SK-N-SH (cell line): Measurements from ENCODE around the gene ST6GALNAC5. TPM values are rescaled to one million over a fixed set of nuclear protein-coding genes. Genes with fewer than 3 reads are reported as not detected.

Source experiments
- CTCF ChIA-PET: fragments of 300-600, 350-600 bp; formaldehyde crosslinking; extraction: SDS; loops from one replicate; lab custom pipeline; 2021; lab: Yijun Ruan, JAX
- POLR2A ChIA-PET: fragments of 350-600 bp; sonication (Branson Sonifier 250); formaldehyde crosslinking; extraction: SDS; loops from one replicate; lab custom pipeline; 2020; ENCODE audit warnings: antibody characterized with exemption, inconsistent platforms; lab: Yijun Ruan, JAX
- DNase-seq: peaks from one replicate; pipeline ENCODE4 v3.0.0; 2012
- H2AFZ ChIP-seq: fragments of 200-600 bp; sonication (generic); 2 replicates; pipeline ENCODE4 v1.8.1; 2016; ENCODE audit warnings: antibody characterized with exemption, mild to moderate bottlenecking, low read depth
- H3F3A ChIP-seq: fragments of 200-600 bp; sonication (generic); replicated peaks from 2 replicates; pipeline ENCODE3; 2016; ENCODE audit warnings: antibody characterized with exemption, mild to moderate bottlenecking; ENCODE audit not compliant: insufficient read depth
- H3K27ac ChIP-seq, 2 experiments: fragments of 200-500 bp in 1 of 2; fragments of 200-600 bp in 1 of 2; sonication (Bioruptor generic) in 1 of 2; sonication (generic), shearing (Covaris generic) in 1 of 2; 2 replicates each; pipeline versions ENCODE4 v1.5.1 to v1.6.1; 2014 to 2016; ENCODE audit warnings: low read depth in 2 of 2, inconsistent platforms in 1 of 2, low read length in 1 of 2, mild to moderate bottlenecking in 1 of 2, mixed read lengths in 1 of 2
- H3K27me3 ChIP-seq: fragments of 200-600 bp; sonication (generic), shearing (Covaris generic); 2 replicates; pipeline ENCODE4 v1.6.1; 2016; ENCODE audit warnings: mixed run types; ENCODE audit not compliant: insufficient read depth
- H3K36me3 ChIP-seq, 2 experiments: fragments of 200-500 bp in 1 of 2; fragments of 200-600 bp in 1 of 2; sonication (Bioruptor generic) in 1 of 2; sonication (generic) in 1 of 2; replicated peaks in 1 of 2; 2 replicates each; pipeline versions ENCODE3 to v1.5.1; 2014 to 2016; ENCODE audit warnings: low read length in 1 of 2, mild to moderate bottlenecking in 1 of 2; ENCODE audit not compliant: insufficient read depth in 2 of 2, control insufficient read depth in 1 of 2
- H3K4me1 ChIP-seq, 2 experiments: fragments of 200-500 bp in 1 of 2; fragments of 200-600 bp in 1 of 2; sonication (Bioruptor generic) in 1 of 2; sonication (generic), shearing (Covaris generic) in 1 of 2; 2 replicates each; pipeline versions ENCODE4 v1.5.1 to v1.6.1; 2014 to 2016; ENCODE audit warnings: low read depth in 1 of 2, low read length in 1 of 2, mixed run types in 1 of 2; ENCODE audit not compliant: insufficient read depth in 2 of 2, control insufficient read depth in 1 of 2
- H3K4me2 ChIP-seq: fragments of 200-600 bp; sonication (generic), shearing (Covaris generic); 2 replicates; pipeline ENCODE4 v1.6.1; 2017; ENCODE audit warnings: mixed run types
- H3K4me3 ChIP-seq, 2 experiments: fragments of 200-500 bp in 1 of 2; fragments of 200-600 bp in 1 of 2; sonication (Bioruptor generic) in 1 of 2; sonication (generic), shearing (Covaris generic) in 1 of 2; 2 replicates each; pipeline versions ENCODE4 v1.5.1 to v1.8.1; 2014 to 2016; ENCODE audit warnings: low read depth in 2 of 2, inconsistent platforms in 1 of 2, low read length in 1 of 2, mild to moderate bottlenecking in 1 of 2, mixed read lengths in 1 of 2, moderate library complexity in 1 of 2
- H3K79me2 ChIP-seq: fragments of 200-600 bp; sonication (generic); 2 replicates; pipeline ENCODE4 v1.8.1; 2017; ENCODE audit warnings: mild to moderate bottlenecking; ENCODE audit not compliant: insufficient read depth
- H3K9ac ChIP-seq: fragments of 200-600 bp; sonication (generic); 2 replicates; pipeline ENCODE4 v1.6.1; 2017; ENCODE audit warnings: mixed run types
- H3K9me2 ChIP-seq: fragments of 200-600 bp; sonication (generic); 2 replicates; pipeline ENCODE4 v1.6.1; 2017; ENCODE audit warnings: mixed run types
- H3K9me3 ChIP-seq: fragments of 200-600 bp; sonication (generic); 2 replicates; pipeline ENCODE4 v1.6.1; 2017; ENCODE audit warnings: mixed run types, mild to moderate bottlenecking, moderate library complexity
- H4K20me1 ChIP-seq: fragments of 200-600 bp; sonication (generic); 2 replicates; pipeline ENCODE4 v1.6.1; 2017; ENCODE audit warnings: mild to moderate bottlenecking, mixed run types; ENCODE audit not compliant: insufficient read depth
- CHD2 ChIP-seq: fragments of 150-350 bp; IDR thresholded peaks from 2 replicates; pipeline ENCODE4 v1.6.1; 2018; ENCODE audit warnings: low read length; ENCODE audit not compliant: partially characterized antibody
- ELF1 ChIP-seq: IDR thresholded peaks from 2 replicates; pipeline ENCODE4 v1.4.0; 2012
- EP300 ChIP-seq, 2 experiments: IDR thresholded peaks; 2 replicates each; pipeline versions ENCODE4 v1.4.0 to v1.6.1; 2012; ENCODE audit warnings: borderline replicate concordance in 1 of 2, low read depth in 1 of 2, low read length in 1 of 2
- EZH2phosphoT487 ChIP-seq: fragments of 200-600 bp; sonication (generic); IDR thresholded peaks from 2 replicates; pipeline ENCODE4 v1.6.1; 2017; ENCODE audit warnings: low read depth, mixed run types, mild to moderate bottlenecking, antibody characterized with exemption, moderate library complexity, borderline replicate concordance
- FOSL2 ChIP-seq: IDR thresholded peaks from 2 replicates; pipeline ENCODE4 v1.4.0; 2012; ENCODE audit warnings: low read depth, mild to moderate bottlenecking, moderate library complexity, borderline replicate concordance
- FOXJ3 ChIP-seq: sonication (generic); formaldehyde crosslinking; IDR thresholded peaks from 2 replicates; pipeline ENCODE4 v1.5.1; 2020; ENCODE audit warnings: mild to moderate bottlenecking, missing genetic modification reagents
- FOXM1 ChIP-seq: IDR thresholded peaks from 2 replicates; pipeline ENCODE4 v1.4.0; 2012; ENCODE audit warnings: low read depth, mild to moderate bottlenecking
- GABPA ChIP-seq: IDR thresholded peaks from 2 replicates; pipeline ENCODE4 v1.4.0; 2012; ENCODE audit warnings: low read depth, mild to moderate bottlenecking
- GATA2 ChIP-seq: sonication (generic); formaldehyde crosslinking; IDR thresholded peaks from 2 replicates; pipeline ENCODE4 v1.5.0; 2020; ENCODE audit warnings: mild to moderate bottlenecking, missing genetic modification reagents
- JUND ChIP-seq: IDR thresholded peaks from 2 replicates; pipeline ENCODE4 v1.4.0; 2012
- MEF2A ChIP-seq: IDR thresholded peaks from 2 replicates; pipeline ENCODE4 v1.4.0; 2012; ENCODE audit warnings: low read depth, borderline replicate concordance
- MXI1 ChIP-seq: IDR thresholded peaks from 2 replicates; pipeline ENCODE4 v1.6.1; 2012; ENCODE audit warnings: mild to moderate bottlenecking, low read depth, low read length, improper control_type of control experiment
- NRF1 ChIP-seq: IDR thresholded peaks from 2 replicates; pipeline ENCODE4 v1.6.1; 2012; ENCODE audit warnings: low read depth, mild to moderate bottlenecking, low read length
- POLR2AphosphoS5 ChIP-seq: IDR thresholded peaks from 2 replicates; pipeline ENCODE4 v1.6.1; 2012; ENCODE audit warnings: low read depth, low read length
- RFX5 ChIP-seq: IDR thresholded peaks from 2 replicates; pipeline ENCODE4 v1.6.1; 2012; ENCODE audit warnings: mild to moderate bottlenecking, improper control_type of control experiment, low read length
- SIN3A ChIP-seq: IDR thresholded peaks from 2 replicates; pipeline ENCODE4 v1.6.1; 2012; ENCODE audit warnings: low read depth, mild to moderate bottlenecking, low read length, moderate library complexity, borderline replicate concordance
- TEAD4 ChIP-seq: IDR thresholded peaks from 2 replicates; pipeline ENCODE4 v1.4.0; 2012; ENCODE audit warnings: mild to moderate bottlenecking, borderline replicate concordance; ENCODE audit not compliant: insufficient read depth
- YY1 ChIP-seq: IDR thresholded peaks from 2 replicates; pipeline ENCODE4 v1.4.0; 2012; ENCODE audit warnings: low read depth, mild to moderate bottlenecking
- polyA plus RNA-seq, 3 experiments: library from polyadenylated mRNA; depleted of rRNA; stranded (reverse); fragments of >200 nt; gene quantifications; 2 replicates each; pipeline ENCODE4 v1.2.3, GENCODE V29; 2012
- TF ChIP-seq, protein P1 (sequence below): fragments of 150-350 bp; IDR thresholded peaks from 2 replicates; pipeline ENCODE4 v1.6.1; 2017; ENCODE audit warnings: antibody characterized with exemption, low read length, low read depth, borderline replicate concordance
- TF ChIP-seq, protein P2 (sequence below): IDR thresholded peaks from 2 replicates; pipeline ENCODE4 v1.4.0; 2012; ENCODE audit warnings: low read depth, borderline replicate concordance
- TF ChIP-seq, protein P3 (sequence below): fragments of 200-600 bp; sonication (generic); IDR thresholded peaks from 2 replicates; pipeline ENCODE4 v1.6.1; 2017; ENCODE audit warnings: antibody characterized with exemption, mild to moderate bottlenecking, moderate library complexity
- TF ChIP-seq, protein P4 (sequence below): IDR thresholded peaks from 2 replicates; pipeline ENCODE4 v1.6.1; 2012; ENCODE audit warnings: mild to moderate bottlenecking, low read depth, low read length, moderate library complexity
- TF ChIP-seq, protein P5 (sequence below): fragments of 150-350 bp; IDR thresholded peaks from 2 replicates; pipeline ENCODE4 v1.6.1; 2016; ENCODE audit warnings: mild to moderate bottlenecking, low read depth, low read length

Gene ST6GALNAC5
- polyA plus RNA-seq, 1 of the 3 experiments (the other 2 are of a cell fraction): 10.6 TPM

DNA sequence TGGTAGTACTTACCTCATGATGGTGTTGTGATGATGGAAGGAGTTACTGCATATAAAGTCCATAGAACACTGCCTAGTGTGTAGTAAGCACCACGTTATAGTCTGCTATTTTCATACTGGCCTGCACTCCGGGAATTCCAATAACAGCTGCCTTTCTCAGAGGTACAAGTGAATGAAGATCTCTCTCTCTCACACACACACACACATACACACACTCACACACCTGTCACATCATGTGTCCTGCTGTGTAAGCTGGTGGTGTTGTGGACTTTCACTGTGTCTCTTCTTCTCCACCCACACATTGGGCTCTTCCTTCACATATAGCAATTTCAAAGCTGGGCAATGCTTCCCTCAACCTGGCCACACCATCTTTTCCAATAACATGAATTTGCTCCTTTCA is 33.4 kb upstream of the ST6GALNAC5 start (continued):
- TF ChIP-seq, protein P1, sequence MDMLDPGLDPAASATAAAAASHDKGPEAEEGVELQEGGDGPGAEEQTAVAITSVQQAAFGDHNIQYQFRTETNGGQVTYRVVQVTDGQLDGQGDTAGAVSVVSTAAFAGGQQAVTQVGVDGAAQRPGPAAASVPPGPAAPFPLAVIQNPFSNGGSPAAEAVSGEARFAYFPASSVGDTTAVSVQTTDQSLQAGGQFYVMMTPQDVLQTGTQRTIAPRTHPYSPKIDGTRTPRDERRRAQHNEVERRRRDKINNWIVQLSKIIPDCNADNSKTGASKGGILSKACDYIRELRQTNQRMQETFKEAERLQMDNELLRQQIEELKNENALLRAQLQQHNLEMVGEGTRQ: no peak
- TF ChIP-seq NRF1 (no peak), SIN3A (no peak)

DNA sequence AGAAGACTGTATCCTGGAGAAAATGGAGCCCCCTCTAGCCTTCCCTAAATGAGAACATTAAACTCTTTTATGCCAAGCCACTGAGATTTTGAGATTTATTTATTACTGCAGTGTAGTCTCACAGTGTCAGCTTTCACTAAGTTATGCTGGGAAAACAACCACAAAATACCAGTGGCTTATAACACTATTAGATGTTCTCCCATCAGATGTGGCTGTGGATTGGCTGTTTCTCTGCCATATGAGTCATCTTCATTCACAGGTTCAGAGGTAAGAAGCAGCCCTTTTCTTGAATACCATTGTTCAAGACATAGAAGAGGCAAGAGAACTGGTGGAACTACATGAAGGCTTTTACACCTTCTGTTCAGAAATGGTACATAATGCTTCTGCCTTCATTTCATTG is 32.1 kb upstream of the ST6GALNAC5 start:
- H3K27ac ChIP-seq: no peak overlapping the region
- no peaks in the 10 kb centered on the region for H3K36me3 ChIP-seq
- DNase-seq: no peak
- H3K9ac ChIP-seq: no peak overlapping the region
- POLR2A ChIA-PET: no interaction called here
- H3K79me2 ChIP-seq: no peaks in the 10 kb centered on the region
- peaks cover 0 to 5% of the 10 kb centered on the region in 2 experiments; a peak in 2 of 4 replicates for H3K4me1 ChIP-seq
- H3K9me3 ChIP-seq: no peaks in the 10 kb centered on the region
- no peak overlapping the region for H3K4me2 ChIP-seq
- H4K20me1 ChIP-seq: no peaks in the 10 kb centered on the region
- no peak overlapping the region for H2AFZ ChIP-seq
- H3K9me2 ChIP-seq: no peaks in the 10 kb centered on the region
- no peaks in the 10 kb centered on the region for H3K27me3 ChIP-seq
- no peak overlapping the region for H3K4me3 ChIP-seq
- CTCF ChIA-PET: no interaction called here
- no peaks in the 10 kb centered on the region for H3F3A ChIP-seq
- TF ChIP-seq YY1 (no peak), EZH2phosphoT487 (no peak), POLR2AphosphoS5 (no peak), GABPA (no peak), FOXJ3 (CRISPR knock-in tag) (no peak), ELF1 (no peak), FOXM1 (no peak), TEAD4 (no peak), CHD2 (no peak), NRF1 (no peak), MXI1 (no peak), GATA2 (CRISPR knock-in tag) (no peak), JUND (no peak), EP300 (IDR thresholded peaks at IDR 0.05; ENCODE audit: borderline replicate concordance in 1 of 2, low read depth in 1 of 2, low read length in 1 of 2) (0 out of 4 replicates have a peak, but pooled peaks of 1 of the 2 experiments have one; percentile 15), RFX5 (no peak), MEF2A (no peak), FOSL2 (peak; percentile 21; the same call in 1 of the 2 replicates)
- TF ChIP-seq, protein P2, sequence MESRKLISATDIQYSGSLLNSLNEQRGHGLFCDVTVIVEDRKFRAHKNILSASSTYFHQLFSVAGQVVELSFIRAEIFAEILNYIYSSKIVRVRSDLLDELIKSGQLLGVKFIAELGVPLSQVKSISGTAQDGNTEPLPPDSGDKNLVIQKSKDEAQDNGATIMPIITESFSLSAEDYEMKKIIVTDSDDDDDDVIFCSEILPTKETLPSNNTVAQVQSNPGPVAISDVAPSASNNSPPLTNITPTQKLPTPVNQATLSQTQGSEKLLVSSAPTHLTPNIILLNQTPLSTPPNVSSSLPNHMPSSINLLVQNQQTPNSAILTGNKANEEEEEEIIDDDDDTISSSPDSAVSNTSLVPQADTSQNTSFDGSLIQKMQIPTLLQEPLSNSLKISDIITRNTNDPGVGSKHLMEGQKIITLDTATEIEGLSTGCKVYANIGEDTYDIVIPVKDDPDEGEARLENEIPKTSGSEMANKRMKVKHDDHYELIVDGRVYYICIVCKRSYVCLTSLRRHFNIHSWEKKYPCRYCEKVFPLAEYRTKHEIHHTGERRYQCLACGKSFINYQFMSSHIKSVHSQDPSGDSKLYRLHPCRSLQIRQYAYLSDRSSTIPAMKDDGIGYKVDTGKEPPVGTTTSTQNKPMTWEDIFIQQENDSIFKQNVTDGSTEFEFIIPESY: no peak
- TF ChIP-seq, protein P3, sequence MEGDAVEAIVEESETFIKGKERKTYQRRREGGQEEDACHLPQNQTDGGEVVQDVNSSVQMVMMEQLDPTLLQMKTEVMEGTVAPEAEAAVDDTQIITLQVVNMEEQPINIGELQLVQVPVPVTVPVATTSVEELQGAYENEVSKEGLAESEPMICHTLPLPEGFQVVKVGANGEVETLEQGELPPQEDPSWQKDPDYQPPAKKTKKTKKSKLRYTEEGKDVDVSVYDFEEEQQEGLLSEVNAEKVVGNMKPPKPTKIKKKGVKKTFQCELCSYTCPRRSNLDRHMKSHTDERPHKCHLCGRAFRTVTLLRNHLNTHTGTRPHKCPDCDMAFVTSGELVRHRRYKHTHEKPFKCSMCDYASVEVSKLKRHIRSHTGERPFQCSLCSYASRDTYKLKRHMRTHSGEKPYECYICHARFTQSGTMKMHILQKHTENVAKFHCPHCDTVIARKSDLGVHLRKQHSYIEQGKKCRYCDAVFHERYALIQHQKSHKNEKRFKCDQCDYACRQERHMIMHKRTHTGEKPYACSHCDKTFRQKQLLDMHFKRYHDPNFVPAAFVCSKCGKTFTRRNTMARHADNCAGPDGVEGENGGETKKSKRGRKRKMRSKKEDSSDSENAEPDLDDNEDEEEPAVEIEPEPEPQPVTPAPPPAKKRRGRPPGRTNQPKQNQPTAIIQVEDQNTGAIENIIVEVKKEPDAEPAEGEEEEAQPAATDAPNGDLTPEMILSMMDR: no peak
- TF ChIP-seq, protein P4, sequence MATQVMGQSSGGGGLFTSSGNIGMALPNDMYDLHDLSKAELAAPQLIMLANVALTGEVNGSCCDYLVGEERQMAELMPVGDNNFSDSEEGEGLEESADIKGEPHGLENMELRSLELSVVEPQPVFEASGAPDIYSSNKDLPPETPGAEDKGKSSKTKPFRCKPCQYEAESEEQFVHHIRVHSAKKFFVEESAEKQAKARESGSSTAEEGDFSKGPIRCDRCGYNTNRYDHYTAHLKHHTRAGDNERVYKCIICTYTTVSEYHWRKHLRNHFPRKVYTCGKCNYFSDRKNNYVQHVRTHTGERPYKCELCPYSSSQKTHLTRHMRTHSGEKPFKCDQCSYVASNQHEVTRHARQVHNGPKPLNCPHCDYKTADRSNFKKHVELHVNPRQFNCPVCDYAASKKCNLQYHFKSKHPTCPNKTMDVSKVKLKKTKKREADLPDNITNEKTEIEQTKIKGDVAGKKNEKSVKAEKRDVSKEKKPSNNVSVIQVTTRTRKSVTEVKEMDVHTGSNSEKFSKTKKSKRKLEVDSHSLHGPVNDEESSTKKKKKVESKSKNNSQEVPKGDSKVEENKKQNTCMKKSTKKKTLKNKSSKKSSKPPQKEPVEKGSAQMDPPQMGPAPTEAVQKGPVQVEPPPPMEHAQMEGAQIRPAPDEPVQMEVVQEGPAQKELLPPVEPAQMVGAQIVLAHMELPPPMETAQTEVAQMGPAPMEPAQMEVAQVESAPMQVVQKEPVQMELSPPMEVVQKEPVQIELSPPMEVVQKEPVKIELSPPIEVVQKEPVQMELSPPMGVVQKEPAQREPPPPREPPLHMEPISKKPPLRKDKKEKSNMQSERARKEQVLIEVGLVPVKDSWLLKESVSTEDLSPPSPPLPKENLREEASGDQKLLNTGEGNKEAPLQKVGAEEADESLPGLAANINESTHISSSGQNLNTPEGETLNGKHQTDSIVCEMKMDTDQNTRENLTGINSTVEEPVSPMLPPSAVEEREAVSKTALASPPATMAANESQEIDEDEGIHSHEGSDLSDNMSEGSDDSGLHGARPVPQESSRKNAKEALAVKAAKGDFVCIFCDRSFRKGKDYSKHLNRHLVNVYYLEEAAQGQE: no peak
- TF ChIP-seq, protein P5, sequence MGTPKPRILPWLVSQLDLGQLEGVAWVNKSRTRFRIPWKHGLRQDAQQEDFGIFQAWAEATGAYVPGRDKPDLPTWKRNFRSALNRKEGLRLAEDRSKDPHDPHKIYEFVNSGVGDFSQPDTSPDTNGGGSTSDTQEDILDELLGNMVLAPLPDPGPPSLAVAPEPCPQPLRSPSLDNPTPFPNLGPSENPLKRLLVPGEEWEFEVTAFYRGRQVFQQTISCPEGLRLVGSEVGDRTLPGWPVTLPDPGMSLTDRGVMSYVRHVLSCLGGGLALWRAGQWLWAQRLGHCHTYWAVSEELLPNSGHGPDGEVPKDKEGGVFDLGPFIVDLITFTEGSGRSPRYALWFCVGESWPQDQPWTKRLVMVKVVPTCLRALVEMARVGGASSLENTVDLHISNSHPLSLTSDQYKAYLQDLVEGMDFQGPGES: no peak
